Measurements from ENCODE around the gene ANP32A.
A peak's percentile ranks its signal among the peaks of the same experiment; 100 is the strongest.

Gene ANP32A

DNA sequence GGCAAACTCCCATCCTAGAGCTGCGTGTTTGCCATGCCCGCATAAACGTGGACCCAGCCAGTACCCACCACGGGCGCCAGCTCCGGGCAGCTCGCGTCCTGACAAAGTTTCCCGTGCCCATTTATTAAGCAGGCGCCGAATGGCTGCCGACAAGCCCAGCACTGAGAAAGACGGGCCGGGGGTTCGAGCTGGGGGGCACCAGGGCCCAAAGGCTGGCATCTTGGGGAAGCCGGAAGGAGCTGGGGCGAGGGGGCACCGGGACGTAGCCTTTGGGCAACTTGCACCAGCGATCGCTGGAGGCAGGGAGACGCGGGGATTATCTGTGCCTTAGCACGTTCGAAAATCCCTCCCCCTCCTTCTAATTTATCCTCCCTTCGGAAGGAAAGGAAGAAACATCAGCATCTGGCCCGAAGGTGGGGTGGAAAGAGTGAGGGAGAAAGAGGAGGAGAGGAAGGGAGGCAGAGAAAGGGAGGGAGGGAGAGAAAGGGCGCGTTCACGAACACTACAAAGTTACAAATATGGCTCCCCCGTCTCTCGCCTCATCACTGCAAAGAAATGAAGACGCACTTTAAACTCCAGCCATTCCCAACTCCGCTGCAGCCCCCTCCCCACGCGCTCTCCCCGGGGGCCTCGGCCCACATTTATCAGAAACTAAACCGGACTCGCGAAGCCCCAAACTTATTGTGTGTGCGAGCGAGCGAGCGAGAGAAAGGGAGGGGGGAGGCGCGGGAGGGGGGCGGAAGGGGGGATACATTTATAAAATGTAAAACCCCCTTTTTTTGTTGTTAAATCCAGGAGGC, 1.0 kb downstream of the ANP32A start:
- DNase-seq (ENCODE audit: low spot score), result peak; percentile 75

DNA sequence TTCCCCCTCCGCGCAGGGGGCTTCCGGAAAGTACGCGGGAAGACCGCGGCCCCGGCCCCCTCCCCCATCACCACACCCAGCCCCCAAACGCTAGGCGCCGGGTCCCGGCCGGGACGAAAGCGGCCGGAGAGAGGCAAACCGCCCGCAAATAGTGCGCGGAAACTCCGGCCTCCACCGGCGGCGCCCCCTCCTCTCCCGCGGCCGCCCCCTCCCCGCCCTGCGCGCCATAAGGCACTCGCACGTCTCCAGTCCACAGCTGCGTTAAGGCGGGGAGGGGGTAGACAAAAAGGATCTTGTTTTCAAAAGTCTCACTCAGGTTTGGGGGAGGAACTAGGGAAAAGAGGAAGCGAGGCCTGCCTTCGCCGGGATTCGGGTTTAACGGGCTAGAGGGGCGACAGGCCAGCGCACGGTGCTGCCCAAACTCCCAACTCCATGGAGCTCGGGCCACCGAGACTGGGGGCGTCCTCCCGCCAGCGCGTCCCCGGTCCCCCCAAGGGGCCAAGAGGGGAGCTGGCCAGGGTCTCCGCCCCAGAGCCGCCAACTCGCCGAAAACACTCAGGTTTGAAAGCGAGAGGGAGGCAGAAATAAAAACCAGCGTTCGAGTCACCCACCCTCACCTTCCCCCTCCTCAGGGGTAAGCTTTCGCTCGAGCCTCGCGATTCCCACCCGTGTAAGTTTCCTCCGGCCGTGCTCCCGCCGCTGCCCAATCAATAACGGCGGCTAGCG, 1.8 kb downstream of the ANP32A start:
- DNase-seq (ENCODE audit: low spot score), result peak; percentile 42

DNA sequence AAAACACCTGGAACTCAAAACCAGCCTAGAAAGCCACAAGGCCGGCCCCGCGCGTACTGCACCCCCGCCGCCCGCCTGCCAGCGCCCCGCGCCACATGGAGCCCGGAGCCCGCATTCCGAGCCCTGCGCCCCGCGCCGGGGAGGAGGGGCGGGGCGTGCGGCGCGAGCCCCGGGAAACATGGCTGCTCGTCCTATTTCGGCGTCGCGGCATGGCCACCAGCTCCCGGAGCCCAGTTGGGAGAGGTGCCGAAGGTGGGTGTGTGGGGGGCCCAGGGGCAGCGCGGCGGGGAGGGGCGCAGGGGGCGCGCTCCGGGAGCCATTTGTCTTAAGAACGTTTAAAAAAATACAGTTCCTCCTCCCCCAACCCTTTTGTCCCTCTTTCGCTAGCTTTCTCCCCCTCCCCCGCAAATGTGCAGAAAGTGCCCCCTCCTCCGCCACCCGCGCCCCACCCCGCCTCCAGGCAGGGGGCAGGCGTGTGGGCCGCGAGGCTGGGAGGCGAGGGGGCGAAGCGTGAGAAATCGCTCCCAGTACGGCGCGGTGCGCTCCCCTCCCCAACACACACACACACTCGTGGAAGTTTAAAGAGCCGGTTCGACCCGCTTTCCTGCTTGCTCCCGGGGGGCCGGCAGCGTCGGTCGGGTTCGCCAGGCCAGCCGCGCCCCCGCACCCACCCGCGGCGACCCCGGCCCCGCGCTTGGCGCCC, 2.5 kb downstream of the ANP32A start:
- peak; percentile 61 for DNase-seq (ENCODE audit: low spot score)

DNA sequence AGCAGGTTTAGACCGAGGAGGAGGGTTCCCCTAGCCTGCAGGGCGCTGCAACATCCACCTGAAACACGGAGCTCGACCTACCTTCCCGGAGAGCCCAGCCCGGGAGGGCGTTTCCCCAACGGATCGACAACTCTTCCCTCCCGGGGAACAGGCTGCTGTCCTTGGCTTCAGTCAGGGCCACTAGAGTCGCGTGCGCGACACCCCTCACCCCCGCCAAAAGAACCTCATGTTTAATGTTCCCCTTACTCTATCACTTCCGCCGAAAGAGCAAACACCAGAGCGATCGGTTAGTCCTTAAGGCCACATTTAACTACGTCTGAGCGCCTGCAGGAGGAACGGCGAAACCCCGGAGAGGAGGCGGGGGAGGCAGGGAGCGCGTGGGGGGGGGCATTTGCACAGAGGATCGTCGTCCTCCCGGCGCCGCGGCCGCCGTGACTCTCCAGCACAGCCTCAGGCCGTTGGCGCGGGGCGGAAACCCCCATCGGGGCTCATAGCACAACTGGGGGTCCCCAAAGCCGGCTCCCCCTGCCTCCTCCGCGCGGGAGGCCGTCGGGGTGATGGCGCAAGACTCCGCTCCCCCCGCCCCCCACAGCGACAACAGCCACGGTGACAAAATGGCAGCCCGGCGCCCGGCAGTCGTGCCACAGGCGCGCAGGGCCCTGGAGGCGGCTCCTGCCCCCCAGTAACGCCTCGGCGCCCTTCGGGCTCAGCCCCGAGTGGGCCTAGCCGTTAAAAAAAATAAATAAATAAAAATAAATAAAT, 3.2 kb downstream of the ANP32A start:
- DNase-seq (ENCODE audit: low spot score), result peak; percentile 68

DNA sequence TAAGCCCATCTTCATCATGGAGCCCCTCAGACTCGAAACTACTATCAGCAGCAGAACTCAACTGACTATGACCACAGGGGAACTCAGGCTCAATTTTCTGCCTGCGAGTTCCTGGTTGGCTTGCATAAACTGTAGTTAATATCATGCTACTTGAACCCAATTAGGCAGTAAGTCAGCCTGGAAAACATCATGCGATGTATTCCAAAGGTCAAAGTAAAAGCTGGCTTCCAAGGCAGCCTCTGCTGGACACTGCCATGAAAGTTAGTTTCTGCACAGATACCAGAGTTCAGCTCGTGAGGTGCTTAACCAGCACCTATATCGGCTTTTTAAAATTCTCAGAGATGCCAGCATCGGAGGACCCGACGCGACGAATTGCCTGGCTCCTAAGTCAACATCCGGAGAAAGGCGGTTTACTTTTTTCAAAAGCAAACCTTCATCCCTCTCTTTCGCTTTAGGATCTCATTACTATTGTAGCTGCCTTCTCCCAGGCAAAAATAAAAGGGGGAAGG, 3.8 kb downstream of the ANP32A start:
- peak; percentile 30 for DNase-seq (ENCODE audit: low spot score)

DNA sequence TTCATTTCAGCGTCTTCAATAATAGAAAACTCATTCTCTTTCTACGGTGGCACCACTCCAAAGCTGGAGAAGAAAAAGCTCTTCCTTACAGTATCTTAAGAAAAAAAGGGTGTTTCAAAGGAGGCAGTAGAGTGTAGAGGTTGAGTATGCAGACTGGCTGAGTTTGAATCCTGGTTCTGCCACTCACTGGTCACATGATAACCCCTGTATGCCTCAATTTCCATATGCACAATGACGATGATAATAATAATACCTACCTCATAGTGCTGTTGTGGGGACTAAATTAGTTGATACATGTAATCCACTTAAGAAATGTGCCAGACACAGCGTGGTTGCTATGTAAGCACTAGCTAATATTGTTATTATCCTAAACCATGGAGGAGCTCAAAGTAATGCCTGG, 4.5 kb downstream of the ANP32A start:
- DNase-seq (ENCODE audit: low spot score), result no peak

DNA sequence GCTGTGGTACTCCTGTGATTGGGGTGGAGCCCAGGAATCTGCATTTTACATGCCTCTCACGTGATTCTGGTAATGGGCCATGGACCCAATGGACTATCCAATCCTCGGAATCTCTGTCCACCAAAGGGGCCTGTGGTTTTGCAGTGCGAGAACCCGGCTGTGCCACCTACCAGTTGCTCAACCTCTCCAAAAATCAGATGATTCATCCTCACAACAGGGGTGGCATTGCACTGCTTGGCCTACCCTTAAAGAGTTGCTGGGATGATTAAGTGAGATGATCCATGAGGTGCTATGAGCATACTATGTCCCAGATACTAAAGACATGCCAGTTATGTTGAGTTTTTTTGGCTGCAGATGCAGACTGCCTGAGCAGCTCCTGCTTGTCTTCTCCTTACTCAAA, 5.1 kb downstream of the ANP32A start:
- DNase-seq (ENCODE audit: low spot score), result no peak

DNA sequence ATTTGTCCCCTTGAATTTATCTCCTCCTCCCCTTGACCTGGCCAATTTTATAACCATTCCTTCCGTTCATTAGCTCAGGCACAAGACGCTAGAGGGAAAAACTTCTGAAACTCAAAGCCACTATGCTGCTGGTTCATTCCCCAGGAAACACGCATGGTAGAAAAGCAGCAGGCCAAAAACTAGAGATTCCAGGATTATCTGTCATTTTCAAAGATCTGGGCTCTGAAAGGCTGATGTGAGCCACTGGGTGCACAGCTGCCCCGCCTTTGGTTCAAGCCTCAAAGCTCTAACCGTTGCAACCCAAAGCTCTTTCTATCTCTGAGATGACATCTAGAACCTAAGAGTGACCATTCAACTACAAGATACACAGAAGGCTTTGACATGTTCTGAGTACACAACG, 6.1 kb downstream of the ANP32A start:
- DNase-seq (ENCODE audit: low spot score), result no peak

DNA sequence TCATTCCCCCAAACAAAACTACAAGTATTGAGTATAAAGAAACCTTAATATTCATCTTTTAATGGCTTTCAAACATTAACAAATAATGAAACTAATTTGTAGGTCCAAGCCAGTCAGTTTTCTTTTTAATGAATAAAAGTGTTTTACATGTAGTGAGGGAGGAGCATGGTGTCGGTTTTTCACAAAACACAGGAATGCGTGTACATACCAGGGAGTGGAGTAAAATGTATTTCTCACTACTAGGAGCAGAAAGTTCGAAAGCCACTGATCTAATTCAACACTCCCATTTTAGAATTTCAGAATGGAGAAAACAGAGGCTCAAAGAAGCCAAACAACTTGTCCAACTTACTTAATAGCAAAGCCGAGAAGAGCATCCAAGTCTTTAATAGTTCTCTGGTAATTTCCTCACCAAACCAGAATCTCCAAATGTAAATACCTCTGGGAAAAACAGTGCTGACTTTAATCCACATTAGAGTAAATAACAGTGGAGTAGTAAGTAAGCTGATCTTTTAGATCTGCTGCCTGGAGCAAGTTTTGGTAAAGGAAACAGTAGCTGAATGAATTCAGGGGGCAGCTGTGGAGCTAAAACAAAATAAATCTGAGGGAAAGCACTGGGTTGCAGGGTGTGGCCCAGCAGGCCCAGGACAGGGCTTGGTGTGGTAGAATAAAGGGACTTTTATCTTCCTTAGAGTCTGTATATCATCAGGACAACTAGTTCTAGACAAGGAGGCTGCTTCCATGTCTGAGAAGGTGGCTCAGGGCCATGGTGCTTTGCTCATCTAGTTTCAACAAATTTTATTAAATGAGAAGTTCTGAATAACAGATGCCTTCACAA, 7.9 kb downstream of the ANP32A start:
- no peak for DNase-seq (ENCODE audit: low spot score)

DNA sequence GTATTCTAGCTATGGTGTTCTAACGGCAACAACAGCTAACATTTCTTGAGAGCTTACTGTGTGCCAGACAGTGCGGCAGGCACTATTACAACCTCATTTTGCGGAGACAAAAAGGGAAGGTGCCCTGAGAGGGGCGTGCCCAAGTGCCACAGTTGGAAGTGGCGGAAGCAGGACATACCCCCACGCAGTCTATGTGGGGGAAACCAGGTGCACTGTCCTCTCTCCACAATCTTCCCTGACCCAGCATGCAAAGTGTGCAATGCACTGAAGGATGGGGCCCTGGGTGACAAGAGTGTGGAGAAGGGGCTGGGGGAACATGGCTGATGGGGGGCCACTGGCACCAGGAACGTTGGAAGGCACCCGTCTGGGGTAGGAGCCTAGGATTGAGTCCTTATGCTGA, 8.6 kb downstream of the ANP32A start:
- DNase-seq (ENCODE audit: low spot score), result no peak

DNA sequence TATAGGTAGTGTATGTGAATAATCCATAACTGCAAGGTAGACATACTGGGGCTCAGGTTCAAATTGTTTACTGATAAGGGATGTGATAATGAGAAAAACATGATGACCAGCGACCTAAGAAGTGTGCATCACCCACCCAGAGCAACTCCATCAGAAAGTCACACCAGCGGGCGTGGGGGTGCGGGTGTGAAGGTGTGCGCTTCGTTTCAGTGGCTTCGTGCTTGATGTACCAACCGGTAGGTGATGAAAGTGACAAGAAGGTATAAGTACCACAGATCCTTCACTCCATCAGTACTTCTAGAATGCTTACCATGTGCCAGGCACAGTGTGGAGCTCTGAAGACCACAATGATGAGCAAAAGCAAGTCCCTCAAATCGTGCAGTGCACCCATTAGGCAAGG, 11.2 kb downstream of the ANP32A start:
- DNase-seq (ENCODE audit: low spot score), result no peak

DNA sequence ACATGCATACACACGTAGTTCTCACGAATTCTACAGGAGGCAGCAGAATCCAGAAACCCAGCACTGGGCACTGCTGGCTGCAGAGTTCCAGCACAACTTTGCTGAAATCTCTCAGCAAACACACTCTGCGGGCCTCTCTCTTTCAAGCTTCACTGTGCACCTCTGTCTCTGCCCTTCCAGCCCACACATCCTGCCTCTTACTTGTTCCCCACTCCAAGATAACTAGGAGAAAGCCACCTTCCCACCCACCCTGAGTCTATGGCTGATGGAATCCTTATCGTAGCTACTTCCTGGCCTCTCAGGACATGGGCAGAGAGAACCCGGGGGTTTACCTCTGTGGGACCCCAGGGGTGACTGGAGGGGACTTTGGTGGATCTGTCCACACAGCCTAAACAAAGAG, 11.9 kb downstream of the ANP32A start:
- no peak for DNase-seq (ENCODE audit: low spot score)

DNA sequence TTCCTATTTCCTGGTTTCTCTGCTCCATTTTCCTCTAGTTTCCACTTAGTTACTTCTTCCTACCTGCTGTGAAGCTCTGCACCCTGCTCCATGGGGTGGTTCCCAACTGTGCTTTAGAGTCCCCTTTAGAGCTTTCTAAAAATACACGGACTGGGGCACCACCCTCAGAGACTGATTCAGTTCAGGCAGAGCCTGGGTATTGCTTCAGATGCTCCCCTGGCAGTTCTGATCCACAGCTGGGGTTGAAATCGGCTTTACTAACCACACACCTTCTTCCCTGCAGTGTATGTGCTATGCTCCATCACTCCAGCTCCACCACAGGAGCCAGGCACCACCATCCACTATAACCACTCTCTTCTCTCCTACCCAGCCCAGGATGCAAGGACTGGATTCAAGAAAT, 12.6 kb downstream of the ANP32A start:
- DNase-seq (ENCODE audit: low spot score), result no peak

DNA sequence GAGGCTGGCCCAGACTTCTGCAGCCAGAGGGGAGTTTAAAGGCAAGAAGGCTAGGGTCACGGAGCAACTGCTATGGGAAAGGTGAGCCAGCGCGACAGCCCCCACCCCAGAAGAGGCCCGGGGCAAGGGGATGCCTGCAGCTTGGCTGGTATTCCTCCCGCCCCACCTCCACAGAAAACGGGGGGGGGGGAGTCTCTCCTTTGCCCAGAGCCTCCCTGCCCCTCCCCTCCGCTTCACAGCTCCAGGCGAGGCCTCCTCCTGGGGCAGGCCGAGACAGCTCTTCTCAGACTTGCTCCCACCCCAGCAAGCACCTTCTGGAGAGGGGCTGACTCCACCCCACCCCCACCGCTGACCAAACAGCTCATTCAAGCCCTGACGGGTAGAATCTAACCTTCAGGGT, 13.4 kb downstream of the ANP32A start:
- no peak for DNase-seq (ENCODE audit: low spot score)

DNA sequence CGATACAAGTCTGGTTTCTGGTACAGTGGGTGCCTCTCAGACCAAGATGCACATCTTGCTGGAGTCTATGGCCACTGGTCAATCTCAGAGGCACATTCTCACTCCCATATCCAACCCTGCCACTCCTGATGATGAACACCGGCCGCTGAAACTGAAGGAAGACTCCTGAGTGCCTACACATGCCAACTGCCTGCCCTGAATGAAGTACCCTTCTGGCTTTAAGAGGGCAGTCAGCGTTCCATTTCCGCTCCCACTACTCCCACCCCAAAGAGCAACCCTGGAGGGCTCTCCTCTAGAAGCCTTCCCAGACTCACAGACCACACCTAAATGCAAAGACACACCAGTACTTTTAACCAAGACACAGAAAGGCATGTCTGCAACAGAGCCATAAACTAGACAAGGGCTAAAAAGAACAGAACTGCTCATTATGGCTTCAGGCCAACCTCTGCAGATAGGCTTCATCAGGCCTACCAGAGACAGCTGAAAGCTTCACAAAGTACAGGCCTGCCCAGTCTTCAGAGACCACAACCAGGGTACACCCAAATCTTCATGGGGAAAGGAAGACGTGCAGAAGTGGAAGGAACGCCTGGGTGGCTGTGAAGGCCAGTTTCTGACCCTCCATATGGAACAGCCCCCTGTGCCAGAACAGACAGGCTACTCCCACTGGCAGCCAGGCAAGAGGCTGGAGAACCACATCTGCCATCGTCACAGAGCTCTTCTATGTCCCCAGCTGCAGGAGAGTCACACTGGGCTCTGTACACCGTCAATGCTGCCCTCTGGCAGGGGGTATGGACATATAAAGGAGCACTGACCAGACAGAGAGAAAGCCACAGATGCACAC, 14.3 kb downstream of the ANP32A start:
- DNase-seq (ENCODE audit: low spot score), result peak; percentile 28

DNA sequence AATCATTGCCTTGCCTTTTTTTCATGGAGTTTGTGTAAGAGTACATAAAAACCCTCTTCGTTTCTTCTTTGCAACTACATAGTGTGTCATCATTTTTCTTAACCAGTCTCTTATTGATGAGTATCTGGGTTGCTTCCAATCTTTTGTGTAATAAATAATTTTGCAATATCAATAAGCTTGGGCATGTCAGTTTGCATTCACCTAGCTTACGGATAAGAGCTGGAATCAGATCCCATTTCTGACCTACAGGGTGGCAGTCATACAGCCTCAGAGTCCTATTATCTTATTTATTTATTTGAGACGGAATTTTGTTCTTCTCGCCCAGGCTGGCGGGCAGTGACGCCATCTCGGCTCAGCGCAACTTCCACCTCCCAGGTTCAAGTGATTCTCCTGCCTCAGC, 18.3 kb downstream of the ANP32A start:
- no peak for DNase-seq (ENCODE audit: low spot score)

DNA sequence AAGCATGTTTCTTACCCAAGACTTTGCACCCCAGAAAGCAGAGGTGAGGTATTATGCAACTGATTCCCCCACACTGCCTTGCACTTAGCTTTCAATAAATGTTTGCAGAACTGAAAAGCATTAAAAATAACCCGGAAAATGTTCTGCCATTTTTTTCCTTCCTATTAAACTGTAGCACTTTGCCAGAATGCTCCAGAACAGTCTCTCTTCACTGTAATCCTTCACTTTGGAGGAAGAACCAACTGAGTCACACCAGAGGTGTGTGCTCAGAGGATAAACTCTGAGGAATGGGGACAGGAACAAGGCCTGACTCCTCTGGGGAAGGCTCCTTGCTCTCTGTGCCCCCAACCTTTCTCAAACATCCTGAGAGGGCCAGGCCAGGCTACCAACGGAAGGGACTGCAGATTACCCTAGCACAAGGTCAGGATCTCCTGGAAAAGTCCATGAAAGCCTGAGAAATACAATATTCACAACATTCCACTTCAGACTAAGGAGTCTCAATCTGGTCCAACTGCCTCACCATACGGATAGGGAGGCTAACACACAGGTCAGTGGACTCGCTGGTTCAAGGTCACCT, 19.0 kb downstream of the ANP32A start:
- DNase-seq (ENCODE audit: low spot score), result no peak

DNA sequence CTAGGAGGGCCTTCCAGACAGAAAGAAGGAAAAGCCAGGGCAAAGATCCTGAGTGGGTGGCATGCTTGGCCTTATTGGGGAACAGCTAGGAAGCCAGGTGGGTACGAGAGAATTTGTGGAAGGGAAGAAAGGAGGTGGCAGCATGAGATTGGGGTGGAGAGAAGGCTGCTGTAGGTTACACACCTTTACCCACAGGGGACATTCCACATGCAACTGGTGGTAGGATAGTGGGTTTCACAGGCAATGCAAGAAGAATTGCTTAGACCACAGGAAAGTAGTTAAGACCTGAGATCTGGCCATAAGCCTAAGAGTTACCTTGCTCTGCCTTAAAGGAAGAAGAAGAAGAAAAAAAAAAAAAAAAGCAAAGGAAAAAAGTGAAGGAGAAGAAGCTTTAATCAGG, 19.8 kb downstream of the ANP32A start:
- no peak for DNase-seq (ENCODE audit: low spot score)

DNA sequence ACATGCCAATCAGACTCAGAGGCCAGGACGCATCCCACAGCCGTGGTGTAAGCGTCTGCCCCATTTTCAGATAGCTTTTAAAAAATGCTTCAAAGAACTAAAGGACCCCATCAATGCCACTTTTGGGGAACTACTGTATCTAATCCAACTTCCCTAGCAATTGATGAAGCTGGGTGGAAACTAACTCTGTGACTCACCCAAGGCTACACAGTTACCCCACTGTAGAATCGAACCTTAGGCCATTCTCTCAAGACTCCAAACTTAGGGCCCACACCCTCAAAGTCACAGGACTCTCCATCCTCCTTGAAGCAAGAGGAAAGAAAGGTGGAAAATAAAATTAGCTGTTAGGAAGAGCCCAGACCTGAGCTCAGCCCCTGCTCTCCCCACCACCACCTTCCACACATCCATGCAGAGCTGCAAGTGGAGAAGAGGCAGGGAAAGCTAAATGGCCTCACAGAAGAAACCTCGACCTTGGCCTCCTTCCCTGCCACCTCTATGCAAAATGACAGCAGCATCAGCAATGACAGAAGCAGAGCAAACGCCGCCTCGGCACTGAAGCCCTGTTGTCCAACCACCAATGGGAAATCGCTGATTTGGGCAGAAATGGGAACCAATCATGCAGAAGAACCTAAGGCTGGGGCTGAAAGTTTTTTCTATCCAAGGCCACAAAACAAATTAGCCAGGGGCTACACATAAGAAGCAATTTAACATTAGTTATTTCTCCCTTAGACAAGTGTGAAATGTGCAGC, 22.2 kb downstream of the ANP32A start:
- DNase-seq (ENCODE audit: low spot score), result peak; percentile 40

Measured in cerebellar cortex (tissue), 1 donor.